NCI-H2081 (cell line): Measurements from ENCODE around the gene AFG3L2.

Experiments
- DNase-seq, 2 experiments: peaks; one replicate each; lab custom pipeline; 2025; lab: John Stamatoyannopoulos, UW

AFG3L2 gene

DNA sequence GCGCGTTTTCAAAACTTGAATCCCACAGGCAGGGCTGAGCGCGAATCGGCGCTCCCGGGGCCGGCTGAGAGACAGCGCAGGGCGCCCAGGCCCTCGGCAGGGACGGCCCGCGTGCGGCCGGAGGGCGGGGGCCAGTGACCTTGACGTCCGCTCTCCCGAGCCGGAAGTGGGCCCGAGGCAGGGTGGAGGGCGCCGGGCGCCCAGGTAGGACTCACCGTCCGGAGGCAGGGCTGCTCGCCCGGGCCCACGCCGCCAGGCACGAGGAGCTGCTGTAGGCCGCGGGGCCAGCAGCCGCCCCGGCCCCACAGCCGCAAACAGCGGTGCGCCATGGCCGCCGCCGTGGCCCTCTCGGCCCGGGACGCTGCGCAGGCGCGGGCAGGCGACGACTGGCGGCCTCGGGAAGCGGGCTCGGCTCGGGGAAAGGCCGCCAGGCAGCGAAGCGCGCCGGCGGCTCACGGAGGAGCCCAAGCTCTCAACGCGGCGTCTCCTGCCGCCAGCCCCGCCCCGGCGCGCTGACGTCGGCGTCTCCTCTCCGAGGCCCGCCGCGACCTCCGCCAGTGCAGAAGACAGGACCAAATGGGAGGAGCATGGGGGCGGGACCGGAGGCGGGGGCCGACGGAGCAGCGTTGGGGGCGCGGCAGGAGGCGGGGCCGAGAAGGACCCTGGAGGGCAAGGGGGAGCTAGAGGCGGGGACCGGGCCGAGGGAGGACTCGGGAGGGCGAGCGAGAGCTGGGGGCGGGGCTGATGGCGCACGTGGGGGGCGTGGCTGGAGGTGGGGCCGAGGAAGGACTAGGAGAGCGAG lies at the start of gene AFG3L2:
Gene AFG3L2 (minus strand): TSS at position 474 of the 802 bp plus-strand sequence. CDS start 145 bp downstream, at position 329.
- DNase-seq, result peak; percentile 97 to 98

- DNase-seq, result no peak
Observed at GRCh38 chr18:12424252-12424651, 47.2 kb upstream of the AFG3L2 start.

DNA sequence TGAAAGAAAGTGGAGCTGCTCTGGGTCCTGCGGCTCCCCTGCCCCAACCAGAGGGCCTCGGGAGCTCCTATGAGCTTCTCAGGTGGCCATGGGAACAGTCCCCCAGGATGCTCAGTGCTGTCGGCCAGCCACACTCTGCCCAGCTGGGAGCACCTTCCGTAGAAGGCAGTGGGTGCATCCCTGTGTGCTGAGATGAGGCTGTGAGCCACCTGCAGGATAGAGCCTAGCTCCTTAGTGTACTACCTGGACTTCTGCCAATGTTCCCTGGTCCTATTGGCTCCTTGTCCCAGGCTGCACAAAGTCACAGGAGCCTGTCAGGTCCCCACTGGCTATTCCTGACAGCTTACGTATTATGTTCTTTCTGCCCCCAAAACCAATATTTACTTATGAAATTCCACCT lies 46.8 kb upstream of the AFG3L2 start:
- peak; percentile 19 to 45 for DNase-seq

GRCh38 chr18:12423393-12423792 lies 46.4 kb upstream of the AFG3L2 start:
- no peak for DNase-seq

DNA sequence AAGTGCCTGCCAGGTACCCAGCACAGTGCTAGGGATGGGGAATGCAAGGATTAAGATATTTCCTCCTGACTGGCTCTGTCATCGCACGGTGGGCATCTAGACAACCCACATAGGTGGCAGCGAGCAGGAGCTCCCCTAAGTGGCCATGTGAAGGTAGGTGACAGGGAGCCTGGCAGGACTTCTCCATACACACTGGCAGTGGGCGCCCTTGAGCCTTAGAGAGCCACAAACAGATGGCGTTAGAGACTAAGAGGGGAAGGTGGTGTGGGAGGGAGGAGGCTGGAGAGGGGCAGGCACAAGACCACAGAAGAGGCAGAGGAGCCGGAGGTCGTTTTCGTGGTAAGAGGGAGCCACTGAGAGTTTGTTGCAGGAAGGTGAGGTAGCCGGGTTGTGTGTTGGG lies 45.9 kb upstream of the AFG3L2 start:
- DNase-seq, result peak in 1 of 2 experiments; percentile 31

GRCh38 chr18:12421732-12422131 lies 44.7 kb upstream of the AFG3L2 start:
- no peak for DNase-seq

GRCh38 chr18:12420821-12421421 lies 43.9 kb upstream of the AFG3L2 start:
- DNase-seq, result peak; percentile 42 to 55

DNA sequence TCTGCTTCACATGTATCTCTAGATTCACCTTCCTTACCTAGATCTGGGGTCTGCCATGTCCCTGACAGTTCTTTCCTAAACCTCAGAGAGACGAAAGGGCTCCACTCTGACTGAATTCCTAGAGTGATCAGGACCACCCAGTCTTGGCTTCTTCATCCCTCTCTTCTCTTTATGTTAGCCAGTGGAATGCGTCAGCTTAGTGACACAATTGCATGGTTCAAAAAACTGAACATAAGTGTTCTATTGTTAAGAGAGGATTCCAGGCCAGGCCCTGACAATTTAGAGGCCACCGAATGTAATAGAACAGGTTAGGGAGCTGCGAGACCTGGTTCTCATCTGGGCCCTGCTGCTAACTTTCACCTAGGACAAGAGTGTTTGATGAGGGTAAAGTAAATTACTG lies 40.7 kb upstream of the AFG3L2 start:
- DNase-seq, result no peak

- DNase-seq, result no peak
Observed at GRCh38 chr18:12416098-12416729, 39.2 kb upstream of the AFG3L2 start.

- no peak for DNase-seq
Observed at GRCh38 chr18:12411456-12411855, 34.4 kb upstream of the AFG3L2 start.

GRCh38 chr18:12410747-12411146 lies 33.7 kb upstream of the AFG3L2 start:
- DNase-seq, result peak in 1 of 2 experiments; percentile 7

- no peak for DNase-seq
Observed at GRCh38 chr18:12410081-12410481, 33.1 kb upstream of the AFG3L2 start.

- no peak for DNase-seq
Observed at GRCh38 chr18:12409469-12409868, 32.4 kb upstream of the AFG3L2 start.

DNA sequence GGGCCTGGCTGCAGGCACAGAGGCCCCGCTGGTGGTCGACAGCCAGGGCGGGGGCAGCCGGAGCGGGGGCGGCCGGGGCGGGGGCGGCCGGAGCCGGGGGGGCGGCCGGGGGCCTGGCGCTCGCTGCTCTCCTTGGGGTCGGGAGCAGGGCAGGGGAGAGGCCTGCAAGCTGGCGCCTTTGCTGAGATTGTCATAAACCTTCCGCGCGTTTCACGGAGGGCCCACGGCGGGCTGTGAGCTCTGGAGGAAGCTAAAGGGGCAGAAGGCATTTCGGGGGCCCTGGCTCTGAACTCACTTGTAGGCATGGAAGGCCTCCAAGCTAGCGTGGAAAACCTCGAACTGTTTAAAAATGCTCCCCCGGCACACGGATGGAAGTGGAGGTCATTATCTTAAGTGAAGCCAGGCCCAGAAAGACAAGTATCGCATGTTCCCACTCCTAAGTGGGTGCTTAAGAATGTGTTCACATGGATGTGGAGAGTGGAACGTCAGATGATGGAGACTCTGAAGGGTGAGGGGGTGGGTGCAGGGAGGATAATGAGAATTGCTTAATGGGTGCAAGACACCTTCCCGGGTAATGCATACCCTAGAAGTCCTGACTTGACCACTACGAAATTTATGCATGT lies 31.3 kb upstream of the AFG3L2 start:
- DNase-seq, result peak in 1 of 2 experiments; percentile 43

DNA sequence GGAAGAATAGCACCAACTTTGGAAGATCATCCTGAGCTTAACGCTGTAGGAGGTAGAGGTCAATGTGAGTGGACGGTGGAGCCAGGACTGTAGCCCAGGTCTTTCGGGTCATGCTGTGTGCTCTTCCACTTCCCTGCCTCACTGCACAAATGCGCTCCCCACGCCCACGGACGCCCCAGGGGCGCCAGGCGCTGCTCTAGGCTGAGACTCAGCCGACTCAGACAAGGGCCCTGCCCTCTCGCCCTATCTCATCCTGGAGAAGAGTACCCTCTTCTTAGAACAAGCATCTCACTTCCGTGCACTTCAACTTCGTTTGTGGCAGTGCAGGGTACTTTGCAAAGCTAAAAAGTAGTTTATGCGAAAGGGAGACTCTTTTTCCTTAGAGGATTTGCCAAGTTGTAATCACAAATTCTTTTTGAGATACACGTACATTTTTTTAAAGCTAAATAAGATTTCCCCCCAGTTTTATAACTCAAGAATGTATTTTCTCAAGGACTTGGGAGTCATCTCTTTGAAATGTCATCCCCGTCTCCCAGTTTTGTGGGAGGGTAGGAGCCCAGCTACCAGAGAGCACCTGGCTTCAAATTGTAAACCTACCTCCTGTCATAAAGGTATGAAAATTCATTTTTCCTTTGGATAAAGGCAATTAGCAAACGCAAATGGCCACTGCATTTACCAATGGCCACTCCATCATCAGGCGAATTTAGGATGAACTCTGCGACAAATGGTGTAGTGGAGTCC lies 29.5 kb upstream of the AFG3L2 start:
- no peak for DNase-seq

DNA sequence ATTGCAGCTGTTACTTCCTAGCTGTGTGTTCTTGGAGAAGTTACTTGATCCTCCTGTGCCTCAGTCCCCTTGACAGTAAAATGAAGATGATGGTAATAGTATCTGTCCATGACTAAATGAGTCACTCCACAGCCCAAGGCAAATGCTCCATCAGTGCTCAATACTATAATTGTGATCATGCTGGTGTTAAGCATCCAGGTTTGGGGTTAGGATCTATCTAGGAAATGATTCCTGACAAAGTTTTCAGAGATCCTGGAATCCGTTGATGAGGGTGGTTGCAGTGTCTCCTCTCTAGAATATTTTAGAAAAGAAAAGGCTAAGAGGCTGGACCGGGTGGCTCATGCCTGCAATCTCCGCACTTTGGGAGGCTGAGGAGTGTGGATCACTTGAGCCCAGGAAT lies 28.0 kb upstream of the AFG3L2 start:
- DNase-seq, result no peak

GRCh38 chr18:12403601-12404506 lies 26.8 kb upstream of the AFG3L2 start:
- no peak for DNase-seq

- no peak for DNase-seq
Observed at GRCh38 chr18:12401881-12402280, 24.9 kb upstream of the AFG3L2 start.

DNA sequence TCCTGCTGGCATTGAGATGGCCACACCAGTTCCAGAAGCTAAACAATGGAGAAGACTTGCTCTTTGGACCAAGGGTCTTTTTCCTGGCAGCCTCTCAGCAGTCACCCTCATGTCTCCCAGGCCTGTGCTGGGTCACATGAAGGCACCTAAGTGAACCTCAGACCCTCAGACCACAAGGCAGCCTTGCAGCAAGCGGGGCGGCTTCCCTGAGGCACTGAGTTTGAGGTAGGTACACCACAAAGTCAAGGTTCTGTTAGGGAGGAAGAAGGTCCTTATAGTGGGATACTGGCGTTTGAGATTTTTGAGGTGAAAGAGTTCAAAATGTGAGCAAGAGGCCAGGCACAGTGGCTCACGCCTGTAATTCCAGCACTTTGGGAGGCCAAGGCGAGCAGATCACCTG lies 22.2 kb upstream of the AFG3L2 start:
- no peak for DNase-seq

DNA sequence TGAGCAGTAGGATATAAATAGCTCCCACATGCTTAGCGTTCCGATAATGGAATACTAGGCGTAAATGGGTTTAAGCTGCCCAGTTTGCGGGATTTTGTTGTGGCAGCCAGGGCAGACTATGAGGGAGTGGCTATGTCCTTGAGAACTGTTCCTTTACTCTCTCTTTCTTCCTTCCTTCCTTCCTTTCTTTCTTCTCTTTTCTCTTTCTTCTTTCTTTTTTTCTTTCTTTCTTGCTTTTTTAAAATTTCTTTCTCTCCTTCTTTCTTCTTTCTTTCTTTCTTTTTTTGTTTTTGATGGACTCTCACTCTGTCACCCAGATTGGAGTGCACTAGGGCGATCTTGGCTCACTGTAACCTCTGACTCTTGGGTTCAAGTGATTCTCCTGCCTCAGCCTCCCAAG lies 21.6 kb upstream of the AFG3L2 start:
- no peak for DNase-seq

GRCh38 chr18:12397793-12398192 lies 20.8 kb upstream of the AFG3L2 start:
- DNase-seq, result no peak
